Caco-2 (cell line): ENCODE data around the gene DNAJB12. TPM values are rescaled to one million over a fixed set of nuclear protein-coding genes. Genes with fewer than 3 reads are reported as not detected.

Experiments used
- BruUV-seq: library from RNA; stranded (reverse); fragments of 400-500 nt; replicated peaks from 2 replicates; lab custom pipeline; 2021; lab: Mats Ljungman, UMichigan
- CTCF ChIA-PET: fragments of 300-600 bp; sonication (Branson Sonifier 250); formaldehyde crosslinking; loops from one replicate; lab custom pipeline; 2022; ENCODE audit warnings: antibody characterized with exemption; lab: Charles Lee
- POLR2A ChIA-PET: fragments of 300-600 bp; sonication (Branson Sonifier 250); formaldehyde crosslinking; loops from one replicate; lab custom pipeline; 2022; ENCODE audit warnings: antibody characterized with exemption; lab: Charles Lee
- DNase-seq, 2 experiments: peaks; one replicate each; pipeline versions ENCODE4 v3.0.0 to v3.0.0-alpha.2; 2020 to 2022
- H3K27me3 ChIP-seq: replicated peaks from 2 replicates; pipeline ENCODE4 v1.6.0; 2011; ENCODE audit warnings: low read length; ENCODE audit not compliant: control insufficient read depth, insufficient read depth
- H3K36me3 ChIP-seq: 2 replicates; pipeline ENCODE4 v1.5.1; 2011; ENCODE audit warnings: low read length; ENCODE audit not compliant: control insufficient read depth, insufficient read depth
- H3K4me1 ChIP-seq: fragments of 250-450 bp; sonication (Bioruptor Pico); 2 replicates; pipeline ENCODE4 v1.5.1; 2020; ENCODE audit warnings: mild to moderate bottlenecking
- H3K4me3 ChIP-seq: 2 replicates; pipeline ENCODE4 v1.5.1; 2011; ENCODE audit warnings: low read depth, mild to moderate bottlenecking, control low read depth, low read length
- H3K9me3 ChIP-seq: fragments of 250-450 bp; sonication (Bioruptor Pico); 2 replicates; pipeline ENCODE4 v1.5.1; 2020; ENCODE audit warnings: mild to moderate bottlenecking, moderate library complexity
- H3K27ac Mint-ChIP-seq: one replicate; pipeline ENCODE4 v1.8.0; 2022; ENCODE audit warnings: mixed read lengths; ENCODE audit not compliant: unreplicated experiment
- H3K27me3 Mint-ChIP-seq: one replicate; pipeline ENCODE4 v1.8.0; 2022; ENCODE audit warnings: mixed read lengths; ENCODE audit not compliant: insufficient read depth, unreplicated experiment
- H3K36me3 Mint-ChIP-seq: one replicate; pipeline ENCODE4 v1.8.0; 2022; ENCODE audit warnings: mild to moderate bottlenecking, mixed read lengths; ENCODE audit not compliant: insufficient read depth, unreplicated experiment
- H3K4me1 Mint-ChIP-seq: one replicate; pipeline ENCODE4 v1.8.0; 2022; ENCODE audit warnings: low read depth, mixed read lengths; ENCODE audit not compliant: unreplicated experiment
- H3K4me3 Mint-ChIP-seq: one replicate; pipeline ENCODE4 v1.8.0; 2022; ENCODE audit warnings: mild to moderate bottlenecking, moderate library complexity, mixed read lengths; ENCODE audit not compliant: unreplicated experiment
- H3K9me3 Mint-ChIP-seq: one replicate; pipeline ENCODE4 v1.8.0; 2022; ENCODE audit warnings: mixed read lengths; ENCODE audit not compliant: unreplicated experiment
- CTCF ChIP-seq, 2 experiments: fragments of 200-600 bp in 1 of 2; IDR thresholded peaks; 1 replicate in 1 of 2; 2 replicates in 1 of 2; pipeline versions ENCODE4 v1.5.1 to v1.8.0; 2011 to 2022; ENCODE audit warnings: antibody characterized with exemption in 1 of 2, control low read depth in 1 of 2, inconsistent platforms in 1 of 2, low read depth in 1 of 2, low read length in 1 of 2, mild to moderate bottlenecking in 1 of 2, moderate library complexity in 1 of 2; ENCODE audit not compliant: insufficient read depth in 1 of 2, severe bottlenecking in 1 of 2, unreplicated experiment in 1 of 2
- intact Hi-C: fragments of 100-400 bp; cut with micrococcal nuclease; formaldehyde crosslinking; loops from one replicate; pipeline ENCODE4 v1.10.0; 2022; ENCODE audit not compliant: unreplicated experiment
- total RNA-seq: library from RNA; stranded (reverse); gene quantifications from 2 replicates; pipeline ENCODE4 v1.2.3, GENCODE V29; 2022

The DNAJB12 gene
- total RNA-seq, 1 experiment from 2014 or later, result 56.0 TPM

- H3K4me1 Mint-ChIP-seq, result peaks cover 7% of the 10 kb centered on the region
- intact Hi-C loops, result no loop called here
- no TSS peak for BruUV-seq
- CTCF ChIA-PET, result no interaction called here
- H3K9me3 Mint-ChIP-seq, result no peaks in the 10 kb centered on the region
- peaks cover 2% of the 10 kb centered on the region; the same call in 1 of the 2 replicates for H3K36me3 ChIP-seq
- 0 out of 2 replicates have a peak, but pooled peaks cover 5% of the 10 kb centered on the region for H3K4me1 ChIP-seq
- peak overlapping the region; percentile 54 for H3K27ac Mint-ChIP-seq
- no peak overlapping the region for H3K4me3 Mint-ChIP-seq
- no peak overlapping the region for H3K4me3 ChIP-seq
- H3K9me3 ChIP-seq, result no peaks in the 10 kb centered on the region
- no peaks in the 10 kb centered on the region for H3K27me3 Mint-ChIP-seq
- no peak for TF ChIP-seq CTCF (IDR thresholded peaks at IDR 0.05; ENCODE audit: insufficient read depth in 1 of 2, low read depth in 1 of 2, low read length in 1 of 2, severe bottlenecking in 1 of 2, unreplicated experiment in 1 of 2)
- peak in 1 of 2 experiments; percentile 49 for DNase-seq
- POLR2A ChIA-PET, result no interaction called here
- H3K27me3 ChIP-seq, result no peaks in the 10 kb centered on the region
- H3K36me3 Mint-ChIP-seq, result peaks cover 57% of the 10 kb centered on the region
These were observed 20.4 kb downstream of the DNAJB12 start for GRCh38 chr10:72334196-72334824.

GRCh38 chr10:72333112-72334015 lies 21.4 kb downstream of the DNAJB12 start:
- POLR2A ChIA-PET, result no interaction called here
- no peak for DNase-seq
- no peaks in the 10 kb centered on the region for H3K9me3 ChIP-seq
- TF ChIP-seq CTCF (IDR thresholded peaks at IDR 0.05; ENCODE audit: insufficient read depth in 1 of 2, low read depth in 1 of 2, low read length in 1 of 2, severe bottlenecking in 1 of 2, unreplicated experiment in 1 of 2), result no peak
- Mint-ChIP-seq H3K4me1 (peaks cover 7% of the 10 kb centered on the region), H3K4me3 (no peak overlapping the region), H3K27me3 (no peaks in the 10 kb centered on the region), H3K9me3 (no peaks in the 10 kb centered on the region), H3K27ac (peak overlapping the region; percentile 54), H3K36me3 (peaks cover 49% of the 10 kb centered on the region)
- no TSS peak for BruUV-seq
- intact Hi-C loops, result no loop called here
- H3K4me3 ChIP-seq, result no peak overlapping the region
- CTCF ChIA-PET, result interaction anchor here (0.6 kb wide), 1 partner anchor 544 kb away, joined by 3 read pairs; no protein-coding TSS in a partner anchor
- H3K36me3 ChIP-seq, result peaks cover 2% of the 10 kb centered on the region; the same call in 1 of the 2 replicates
- 0 out of 2 replicates have a peak, but pooled peaks cover 5% of the 10 kb centered on the region for H3K4me1 ChIP-seq
- H3K27me3 ChIP-seq, result no peaks in the 10 kb centered on the region

- H3K4me1 Mint-ChIP-seq, result peaks cover 14% of the 10 kb centered on the region
- Histone ChIP-seq H3K27me3 (no peaks in the 10 kb centered on the region), H3K9me3 (no peaks in the 10 kb centered on the region), H3K4me1 (0 out of 2 replicates have a peak, but pooled peaks cover 8% of the 10 kb centered on the region), H3K36me3 (0 out of 2 replicates have a peak, but pooled peaks cover 2% of the 10 kb centered on the region), H3K4me3 (no peak overlapping the region)
- CTCF ChIA-PET, result interaction anchor here (0.6 to 1.0 kb wide), 3 partner anchors 13 to 545 kb away, joined by 3 to 8 read pairs (median 5); no protein-coding TSS in a partner anchor
- peaks cover 41% of the 10 kb centered on the region for H3K36me3 Mint-ChIP-seq
- H3K9me3 Mint-ChIP-seq, result no peaks in the 10 kb centered on the region
- H3K4me3 Mint-ChIP-seq, result no peak overlapping the region
- intact Hi-C loops, result no loop called here
- no peak for TF ChIP-seq CTCF (IDR thresholded peaks at IDR 0.05; ENCODE audit: insufficient read depth in 1 of 2, low read depth in 1 of 2, low read length in 1 of 2, severe bottlenecking in 1 of 2, unreplicated experiment in 1 of 2)
- no peaks in the 10 kb centered on the region for H3K27me3 Mint-ChIP-seq
- no TSS peak for BruUV-seq
- no peak for DNase-seq
- POLR2A ChIA-PET, result interaction anchor here (1.1 kb wide), 1 partner anchor 11 kb away, joined by 7 read pairs; no protein-coding TSS in a partner anchor
- no peak overlapping the region for H3K27ac Mint-ChIP-seq
These were observed 22.2 kb downstream of the DNAJB12 start for GRCh38 chr10:72332423-72333111.
